NT2/D1 (cell line): ENCODE results near the gene POU4F1.

Experiments used
- DNase-seq: peaks from one replicate; pipeline ENCODE4 v3.0.0-alpha.2; 2011; ENCODE audit warnings: low read depth, low spot score
- H3K27me3 ChIP-seq: 2 replicates; pipeline ENCODE4 v1.6.0; 2011; ENCODE audit warnings: mild to moderate bottlenecking; ENCODE audit not compliant: insufficient read length, insufficient read depth
- H3K36me3 ChIP-seq: 2 replicates; pipeline ENCODE4 v1.6.1; 2011; ENCODE audit warnings: mild to moderate bottlenecking, low read length, mixed read lengths; ENCODE audit not compliant: insufficient read depth, insufficient read length
- H3K4me1 ChIP-seq: 2 replicates; pipeline ENCODE4 v1.5.1; 2011; ENCODE audit not compliant: insufficient read depth, insufficient read length
- H3K4me3 ChIP-seq: 2 replicates; pipeline ENCODE4 v1.5.1; 2011; ENCODE audit warnings: low read depth; ENCODE audit not compliant: insufficient read length
- H3K9ac ChIP-seq: 2 replicates; pipeline ENCODE4 v1.6.0; 2011; ENCODE audit warnings: low read depth; ENCODE audit not compliant: insufficient read length
- H3K9me3 ChIP-seq: 2 replicates; pipeline ENCODE4 v1.5.1; 2011; ENCODE audit warnings: mild to moderate bottlenecking, low read length; ENCODE audit not compliant: insufficient read depth
- SUZ12 ChIP-seq: IDR thresholded peaks from 2 replicates; pipeline ENCODE4 v1.6.1; 2011; ENCODE audit not compliant: insufficient read length, insufficient read depth; ENCODE audit errors: extremely low read depth
- YY1 ChIP-seq: IDR thresholded peaks from 2 replicates; pipeline ENCODE4 v1.6.1; 2011; ENCODE audit not compliant: insufficient read length, insufficient read depth
- ZNF274 ChIP-seq: IDR thresholded peaks from 2 replicates; pipeline ENCODE4 v1.6.1; 2011; ENCODE audit warnings: mild to moderate bottlenecking, low read depth, low read length

POU4F1 gene

GRCh38 chr13:78587395-78587794, 16.0 kb downstream of the POU4F1 start:
- Histone ChIP-seq H3K27me3 (peaks cover 24% of the 10 kb centered on the region), H3K9ac (no peak overlapping the region), H3K36me3 (no peaks in the 10 kb centered on the region), H3K9me3 (no peaks in the 10 kb centered on the region), H3K4me3 (no peak overlapping the region), H3K4me1 (no peaks in the 10 kb centered on the region)
- no peak for DNase-seq
- no peak for TF ChIP-seq SUZ12
- TF ChIP-seq YY1: no peak
- TF ChIP-seq ZNF274: no peak

- Histone ChIP-seq H3K36me3 (no peaks in the 10 kb centered on the region), H3K4me1 (no peaks in the 10 kb centered on the region), H3K9ac (no peak overlapping the region), H3K9me3 (no peaks in the 10 kb centered on the region), H3K27me3 (peaks cover 17% of the 10 kb centered on the region), H3K4me3 (no peak overlapping the region)
- no peak for DNase-seq
- TF ChIP-seq SUZ12: no peak
- no peak for TF ChIP-seq YY1
- no peak for TF ChIP-seq ZNF274
Measured at GRCh38 chr13:78586706-78587105, 16.6 kb downstream of the POU4F1 start.

- H3K36me3 ChIP-seq: no peaks in the 10 kb centered on the region
Measured at GRCh38 chr13:78576261-78576660, 27.1 kb downstream of the POU4F1 start.

GRCh38 chr13:78572459-78572858, 30.9 kb downstream of the POU4F1 start:
- Histone ChIP-seq H3K4me3 (no peak overlapping the region), H3K9ac (no peak overlapping the region), H3K9me3 (no peaks in the 10 kb centered on the region), H3K4me1 (no peaks in the 10 kb centered on the region), H3K36me3 (no peaks in the 10 kb centered on the region), H3K27me3 (no peaks in the 10 kb centered on the region)
- DNase-seq: no peak
- TF ChIP-seq YY1 (no peak), ZNF274 (no peak), SUZ12 (no peak)

More at GRCh38 chr13:78576261-78576660, 27.1 kb downstream of the POU4F1 start:
- no peaks in the 10 kb centered on the region for H3K27me3 ChIP-seq
- H3K4me1 ChIP-seq: no peaks in the 10 kb centered on the region
- DNase-seq: no peak
- no peak for TF ChIP-seq ZNF274
- no peak for TF ChIP-seq YY1
- TF ChIP-seq SUZ12: no peak
- H3K4me3 ChIP-seq: no peak overlapping the region
- no peak overlapping the region for H3K9ac ChIP-seq
- no peaks in the 10 kb centered on the region for H3K9me3 ChIP-seq

- Histone ChIP-seq H3K9me3 (no peaks in the 10 kb centered on the region), H3K27me3 (no peaks in the 10 kb centered on the region), H3K4me3 (no peak overlapping the region), H3K36me3 (no peaks in the 10 kb centered on the region), H3K4me1 (no peaks in the 10 kb centered on the region), H3K9ac (no peak overlapping the region)
- no peak for TF ChIP-seq ZNF274
- no peak for TF ChIP-seq YY1
- TF ChIP-seq SUZ12: no peak
- DNase-seq: no peak
Measured at GRCh38 chr13:78569029-78569428, 34.3 kb downstream of the POU4F1 start.

GRCh38 chr13:78566631-78567030, 36.7 kb downstream of the POU4F1 start:
- H3K4me1 ChIP-seq: no peaks in the 10 kb centered on the region
- no peaks in the 10 kb centered on the region for H3K9me3 ChIP-seq
- H3K4me3 ChIP-seq: no peak overlapping the region
- H3K36me3 ChIP-seq: no peaks in the 10 kb centered on the region
- no peak for TF ChIP-seq SUZ12
- TF ChIP-seq YY1: no peak
- no peak for TF ChIP-seq ZNF274
- no peaks in the 10 kb centered on the region for H3K27me3 ChIP-seq
- no peak for DNase-seq
- H3K9ac ChIP-seq: no peak overlapping the region

- DNase-seq: no peak
- Histone ChIP-seq H3K36me3 (no peaks in the 10 kb centered on the region), H3K9ac (no peak overlapping the region), H3K4me3 (no peak overlapping the region), H3K27me3 (no peaks in the 10 kb centered on the region), H3K4me1 (no peaks in the 10 kb centered on the region), H3K9me3 (no peaks in the 10 kb centered on the region)
- no peak for TF ChIP-seq YY1
- TF ChIP-seq SUZ12: no peak
- TF ChIP-seq ZNF274: no peak
Measured at GRCh38 chr13:78562237-78562889, 41.0 kb downstream of the POU4F1 start.
